GM18861 (cell line): ENCODE data around the gene CD163.
"Not testable (repeated sequence)": the region's sequence is repeated elsewhere in the genome, so short reads cannot be mapped to it uniquely, and the experiment has no call there.

ENCODE experiments used
- ATAC-seq: cut with Tn5 transposase; IDR thresholded peaks from one replicate; pipeline ENCODE4 v1.9.1; 2021; ENCODE audit not compliant: unreplicated experiment

CD163 gene

DNA sequence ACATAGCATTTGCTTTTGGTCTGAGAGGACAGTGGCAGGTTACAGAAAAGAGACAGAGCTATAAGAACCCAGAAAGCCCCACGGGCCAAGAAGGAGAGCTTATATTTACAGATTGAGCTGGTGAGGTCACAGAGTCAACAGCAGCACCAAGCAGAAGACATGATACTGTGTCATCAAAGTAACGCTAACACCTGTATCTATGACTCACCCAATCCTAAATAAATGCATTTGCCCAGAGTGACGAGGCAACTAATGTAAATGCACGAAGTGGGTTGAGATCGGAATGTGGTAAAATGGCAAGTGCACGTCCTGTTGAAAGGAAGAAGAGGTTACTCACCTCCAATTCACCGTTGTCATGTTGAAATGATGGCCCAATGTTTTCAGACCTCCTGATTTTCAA, 52.9 kb downstream of the CD163 start:
- no peak for ATAC-seq

- ATAC-seq = no peak
Measured at GRCh38 chr12:7448099-7448498, 55.5 kb downstream of the CD163 start.

DNA sequence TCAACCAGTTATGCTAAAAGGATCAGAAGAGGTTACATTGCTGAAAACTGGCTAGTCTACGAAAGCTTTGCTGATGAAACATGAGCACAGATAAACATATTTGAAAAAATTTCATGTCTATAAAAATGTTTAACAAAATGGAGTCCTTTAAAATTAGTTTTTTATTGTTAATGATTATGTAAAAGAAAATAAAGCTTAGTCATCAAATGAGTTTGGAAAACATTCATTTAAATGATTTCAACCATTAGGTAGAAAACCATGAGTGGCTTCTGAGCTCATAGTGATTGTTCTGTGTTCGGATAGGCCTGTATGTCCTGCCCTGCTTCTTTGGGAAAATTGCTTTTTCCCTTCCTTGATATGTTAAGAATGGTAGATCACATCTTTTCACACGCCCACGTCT, 59.0 kb downstream of the CD163 start:
- ATAC-seq = no peak

- no peak for ATAC-seq
Measured at GRCh38 chr12:7444076-7444475, 59.5 kb downstream of the CD163 start, which contains the start of gene CD163L1. Gene CD163L1, minus strand, starts transcription at chr12:7444153. Its CDS starts 26 bp downstream, at chr12:7444127.

- no peak for ATAC-seq
Measured at GRCh38 chr12:7441216-7441615, 62.4 kb downstream of the CD163 start.

- no peak for ATAC-seq
Measured at GRCh38 chr12:7439579-7440505, 63.7 kb downstream of the CD163 start.

DNA sequence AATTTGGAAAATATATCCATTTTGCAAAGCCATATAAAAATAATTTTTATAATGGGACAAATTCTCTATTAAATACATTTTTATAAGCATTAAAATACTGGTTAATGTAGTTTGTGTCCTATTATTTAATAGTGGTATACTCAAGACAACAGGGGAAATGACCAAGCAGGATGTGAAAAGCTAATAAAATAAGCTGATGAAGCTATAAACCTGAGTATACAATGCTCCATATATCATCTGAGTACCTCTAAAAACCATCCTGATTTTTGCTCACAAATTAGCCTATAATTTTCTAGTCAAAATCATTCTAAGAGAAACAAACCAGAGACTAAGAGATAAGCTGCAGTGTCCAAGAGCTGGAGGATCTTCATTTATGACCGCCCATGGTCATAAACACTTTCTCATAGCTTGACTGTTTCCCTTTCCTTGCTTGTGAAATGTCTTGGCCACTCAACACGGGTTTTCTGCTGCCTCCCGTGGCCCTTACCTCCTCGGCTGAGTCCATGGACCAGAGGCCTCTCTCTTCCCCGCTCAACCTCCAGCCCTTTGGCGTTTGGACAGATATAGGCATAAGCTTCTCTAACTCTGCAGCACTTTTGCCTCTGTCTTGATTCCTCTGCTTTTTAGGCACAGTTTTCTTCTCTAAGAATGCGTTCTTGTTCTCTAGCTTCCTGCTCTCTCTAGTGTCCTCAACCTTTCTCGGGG, 65.1 kb downstream of the CD163 start:
- ATAC-seq = not testable (repeated sequence)

DNA sequence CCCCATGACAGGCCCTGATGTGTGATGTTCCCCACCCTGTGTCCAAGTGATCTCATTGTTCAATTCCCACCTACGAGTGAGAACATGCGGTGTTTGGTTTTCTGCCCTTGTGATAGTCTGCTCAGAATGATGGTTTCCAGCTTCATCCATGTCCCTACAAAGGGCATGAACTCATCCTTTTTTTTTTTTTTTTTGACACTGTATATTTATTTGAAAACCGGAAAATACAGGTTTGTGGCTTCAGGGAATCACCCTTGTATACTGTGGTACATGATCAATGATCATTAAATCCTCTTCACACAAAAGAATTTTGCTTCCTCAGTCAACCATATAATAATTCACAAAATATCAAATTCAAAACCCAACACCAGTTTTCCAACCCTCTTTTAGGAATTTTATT, 66.1 kb downstream of the CD163 start:
- not testable (repeated sequence) for ATAC-seq

DNA sequence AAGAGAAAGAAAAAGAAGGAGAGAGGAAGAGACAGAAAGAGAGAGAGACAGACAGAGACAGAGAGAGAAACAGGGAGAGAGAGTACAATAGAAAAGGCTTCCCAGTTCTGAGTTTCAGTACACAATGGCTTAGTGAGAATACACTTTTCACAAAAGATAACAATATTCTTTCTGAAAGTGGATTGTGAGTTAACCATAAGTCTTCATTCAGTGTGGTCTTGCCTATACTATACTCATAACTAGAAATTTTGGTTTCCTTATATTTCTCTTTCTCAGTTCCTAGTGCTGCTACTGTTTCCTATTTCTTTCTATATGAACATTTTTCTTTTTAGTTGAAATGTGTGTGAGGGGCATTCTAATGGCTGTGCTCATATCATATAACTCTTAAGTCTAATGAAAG, 68.9 kb downstream of the CD163 start:
- ATAC-seq = no peak

DNA sequence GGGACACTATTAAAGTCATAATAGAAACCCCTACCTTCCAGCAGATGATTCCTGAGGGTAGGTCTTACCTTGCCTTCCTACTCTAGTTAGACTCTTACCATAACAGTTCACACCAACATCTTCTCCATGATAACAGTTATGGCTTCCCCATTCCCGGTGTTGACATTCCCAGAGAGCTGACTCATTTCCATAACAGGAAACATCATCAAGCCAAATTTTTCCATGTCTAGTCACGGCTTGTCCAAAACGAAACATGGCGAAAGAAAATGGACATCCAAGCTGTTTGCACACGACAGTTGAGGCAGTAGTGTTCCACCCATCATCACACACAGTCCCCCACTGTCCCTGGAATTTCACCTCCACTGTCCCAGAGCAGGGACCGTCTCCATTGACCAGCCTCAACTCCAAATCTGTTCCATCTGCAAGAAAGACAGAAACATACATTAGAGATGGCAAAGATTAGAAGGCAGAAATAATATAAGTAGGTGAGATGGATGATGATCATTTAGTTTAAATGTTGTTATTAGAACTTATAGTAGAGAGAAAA, 70.2 kb downstream of the CD163 start:
- no peak for ATAC-seq

DNA sequence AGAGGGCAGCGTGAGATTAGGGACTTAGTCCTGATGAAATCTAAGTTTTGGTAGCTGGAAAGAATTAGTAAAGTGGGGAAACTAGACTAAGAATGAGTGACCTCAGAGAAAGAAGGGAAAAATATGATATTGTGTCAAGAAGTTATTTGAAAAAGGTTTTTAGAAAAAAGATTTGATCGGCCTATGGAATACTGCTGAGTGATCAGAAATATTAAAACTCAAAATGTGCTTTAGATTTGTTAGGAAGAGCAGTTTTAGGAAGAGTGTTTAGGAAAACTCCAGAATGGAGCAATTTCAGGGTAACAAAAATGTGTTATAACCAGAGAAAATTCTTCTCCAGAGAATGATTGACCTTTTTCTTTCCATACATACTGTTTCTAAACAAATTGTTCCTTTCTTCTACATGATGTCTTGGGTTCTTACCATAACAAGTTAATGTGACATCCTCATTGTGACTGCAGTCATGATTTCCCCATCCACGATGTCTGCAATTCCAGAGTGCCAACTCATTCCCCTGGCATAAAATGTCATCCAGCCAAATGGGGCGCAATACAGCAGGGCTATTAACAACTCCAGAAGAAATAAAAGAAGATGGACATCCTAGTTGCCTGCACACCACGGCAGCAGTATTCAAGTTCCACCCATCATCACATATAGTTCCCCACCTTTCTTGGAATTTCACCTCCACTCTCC, 71.4 kb downstream of the CD163 start:
- no peak for ATAC-seq
